ENCODE measurements around the gene SNX25.

The SNX25 gene

DNA sequence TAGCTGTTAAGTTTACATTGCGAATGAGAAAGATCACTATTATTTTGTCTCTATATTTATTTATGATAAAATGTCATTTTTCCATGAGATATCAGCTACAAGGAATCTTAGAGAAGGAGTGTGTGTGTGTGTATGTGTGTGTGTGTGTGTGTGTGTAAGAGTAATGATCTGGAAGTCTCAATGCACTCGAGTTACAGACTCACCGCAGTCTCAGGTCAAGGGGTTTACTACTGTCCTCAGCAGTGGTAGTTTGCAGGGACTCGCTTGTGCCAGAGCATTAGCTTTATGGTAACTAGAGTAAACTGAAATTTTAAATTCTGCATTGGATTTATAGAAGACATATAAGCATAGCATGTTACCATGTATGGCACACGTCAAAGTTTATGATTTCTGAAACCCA is 155.5 kb downstream of the SNX25 start:
- TF ChIP-seq FOXM1 (IDR thresholded peaks at IDR 0.05; ENCODE audit: borderline replicate concordance, low read depth) (no peak), ZBTB7A (IDR thresholded peaks at IDR 0.05; ENCODE audit: low read depth) (no peak), RAD21 (IDR thresholded peaks at IDR 0.05; ENCODE audit: low read depth) (no peak), CEBPB (IDR thresholded peaks at IDR 0.05) (no peak), YY1 (IDR thresholded peaks at IDR 0.05; ENCODE audit: low read depth) (no peak), CREB1 (IDR thresholded peaks at IDR 0.05; ENCODE audit: low read depth) (no peak), NFIC (IDR thresholded peaks at IDR 0.05) (no peak), TEAD4 (IDR thresholded peaks at IDR 0.05) (no peak), TCF12 (IDR thresholded peaks at IDR 0.05; ENCODE audit: low read depth) (no peak), EGR1 (IDR thresholded peaks at IDR 0.05) (no peak), TAF1 (IDR thresholded peaks at IDR 0.05; ENCODE audit: low read depth) (no peak)
- TF ChIP-seq, protein P1, sequence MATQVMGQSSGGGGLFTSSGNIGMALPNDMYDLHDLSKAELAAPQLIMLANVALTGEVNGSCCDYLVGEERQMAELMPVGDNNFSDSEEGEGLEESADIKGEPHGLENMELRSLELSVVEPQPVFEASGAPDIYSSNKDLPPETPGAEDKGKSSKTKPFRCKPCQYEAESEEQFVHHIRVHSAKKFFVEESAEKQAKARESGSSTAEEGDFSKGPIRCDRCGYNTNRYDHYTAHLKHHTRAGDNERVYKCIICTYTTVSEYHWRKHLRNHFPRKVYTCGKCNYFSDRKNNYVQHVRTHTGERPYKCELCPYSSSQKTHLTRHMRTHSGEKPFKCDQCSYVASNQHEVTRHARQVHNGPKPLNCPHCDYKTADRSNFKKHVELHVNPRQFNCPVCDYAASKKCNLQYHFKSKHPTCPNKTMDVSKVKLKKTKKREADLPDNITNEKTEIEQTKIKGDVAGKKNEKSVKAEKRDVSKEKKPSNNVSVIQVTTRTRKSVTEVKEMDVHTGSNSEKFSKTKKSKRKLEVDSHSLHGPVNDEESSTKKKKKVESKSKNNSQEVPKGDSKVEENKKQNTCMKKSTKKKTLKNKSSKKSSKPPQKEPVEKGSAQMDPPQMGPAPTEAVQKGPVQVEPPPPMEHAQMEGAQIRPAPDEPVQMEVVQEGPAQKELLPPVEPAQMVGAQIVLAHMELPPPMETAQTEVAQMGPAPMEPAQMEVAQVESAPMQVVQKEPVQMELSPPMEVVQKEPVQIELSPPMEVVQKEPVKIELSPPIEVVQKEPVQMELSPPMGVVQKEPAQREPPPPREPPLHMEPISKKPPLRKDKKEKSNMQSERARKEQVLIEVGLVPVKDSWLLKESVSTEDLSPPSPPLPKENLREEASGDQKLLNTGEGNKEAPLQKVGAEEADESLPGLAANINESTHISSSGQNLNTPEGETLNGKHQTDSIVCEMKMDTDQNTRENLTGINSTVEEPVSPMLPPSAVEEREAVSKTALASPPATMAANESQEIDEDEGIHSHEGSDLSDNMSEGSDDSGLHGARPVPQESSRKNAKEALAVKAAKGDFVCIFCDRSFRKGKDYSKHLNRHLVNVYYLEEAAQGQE (IDR thresholded peaks at IDR 0.05; ENCODE audit: low read depth): no peak
- TF ChIP-seq, protein P2, sequence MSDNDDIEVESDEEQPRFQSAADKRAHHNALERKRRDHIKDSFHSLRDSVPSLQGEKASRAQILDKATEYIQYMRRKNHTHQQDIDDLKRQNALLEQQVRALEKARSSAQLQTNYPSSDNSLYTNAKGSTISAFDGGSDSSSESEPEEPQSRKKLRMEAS (IDR thresholded peaks at IDR 0.05): no peak
- TF ChIP-seq, protein P3, sequence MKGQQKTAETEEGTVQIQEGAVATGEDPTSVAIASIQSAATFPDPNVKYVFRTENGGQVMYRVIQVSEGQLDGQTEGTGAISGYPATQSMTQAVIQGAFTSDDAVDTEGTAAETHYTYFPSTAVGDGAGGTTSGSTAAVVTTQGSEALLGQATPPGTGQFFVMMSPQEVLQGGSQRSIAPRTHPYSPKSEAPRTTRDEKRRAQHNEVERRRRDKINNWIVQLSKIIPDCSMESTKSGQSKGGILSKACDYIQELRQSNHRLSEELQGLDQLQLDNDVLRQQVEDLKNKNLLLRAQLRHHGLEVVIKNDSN (IDR thresholded peaks at IDR 0.05): no peak

DNA sequence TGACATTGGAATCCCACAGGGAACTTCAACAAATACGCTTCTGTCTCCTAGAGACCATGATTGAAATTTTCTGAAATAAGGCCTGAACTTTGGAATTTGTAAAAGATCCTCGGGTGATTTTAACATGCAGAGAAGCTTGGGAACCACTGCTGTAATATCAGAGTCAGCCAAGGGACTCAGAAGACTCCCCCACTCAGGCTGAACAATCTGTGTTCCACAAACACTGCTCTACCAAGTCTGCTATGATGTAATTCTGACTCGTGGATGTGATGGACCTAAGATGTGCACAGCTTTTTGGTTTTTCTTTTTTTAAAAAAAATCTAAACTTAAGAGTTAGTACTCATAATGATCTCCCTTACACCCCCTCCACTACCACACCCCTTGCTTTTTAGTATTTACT is 160.3 kb downstream of the SNX25 start:
- TF ChIP-seq CREB1 (IDR thresholded peaks at IDR 0.05; ENCODE audit: low read depth): no peak
- TF ChIP-seq EGR1 (IDR thresholded peaks at IDR 0.05): no peak
- TF ChIP-seq TAF1 (IDR thresholded peaks at IDR 0.05; ENCODE audit: low read depth): no peak
- TF ChIP-seq FOXM1 (IDR thresholded peaks at IDR 0.05; ENCODE audit: borderline replicate concordance, low read depth): no peak
- TF ChIP-seq, protein P2 (IDR thresholded peaks at IDR 0.05): no peak
- no peak for TF ChIP-seq TCF12 (IDR thresholded peaks at IDR 0.05; ENCODE audit: low read depth)
- TF ChIP-seq, protein P3 (IDR thresholded peaks at IDR 0.05): no peak
- no peak for TF ChIP-seq TEAD4 (IDR thresholded peaks at IDR 0.05)
- no peak for TF ChIP-seq NFIC (IDR thresholded peaks at IDR 0.05)
- no peak for TF ChIP-seq YY1 (IDR thresholded peaks at IDR 0.05; ENCODE audit: low read depth)

DNA sequence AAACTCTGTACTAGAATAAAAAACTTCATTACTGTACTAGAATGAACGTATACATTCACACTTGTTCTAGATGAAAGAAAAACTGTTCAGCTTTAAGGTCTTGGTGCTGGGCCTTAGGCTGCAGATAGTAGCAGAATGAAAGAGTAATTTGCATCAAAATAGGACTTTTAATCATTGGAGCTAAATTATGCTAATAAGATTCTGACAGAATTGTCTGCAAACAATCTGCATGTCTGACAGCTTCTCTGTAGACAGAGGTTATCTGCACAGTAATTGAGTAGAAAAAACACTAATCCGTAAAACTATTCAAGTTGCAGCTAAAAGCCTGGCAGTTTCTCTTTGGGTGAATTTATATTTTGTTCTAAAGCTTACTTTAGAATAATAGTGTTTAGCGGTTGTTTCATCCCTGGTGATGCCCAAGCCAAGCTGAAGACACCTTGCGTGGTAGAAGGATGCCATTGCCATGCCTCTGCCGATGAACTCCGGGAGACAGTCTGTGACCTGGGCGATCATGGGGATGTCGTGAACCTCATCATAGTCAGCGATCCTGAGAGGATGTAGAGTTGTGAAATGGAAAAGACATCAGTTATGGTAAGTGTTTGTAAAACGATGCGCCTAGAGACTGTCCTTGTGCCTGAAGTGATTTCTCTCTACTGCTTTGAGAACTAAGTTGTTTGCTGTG is 161.0 kb downstream of the SNX25 start:
- TF ChIP-seq TAF1 (IDR thresholded peaks at IDR 0.05; ENCODE audit: low read depth): no peak
- TF ChIP-seq YY1 (IDR thresholded peaks at IDR 0.05; ENCODE audit: low read depth): no peak

DNA sequence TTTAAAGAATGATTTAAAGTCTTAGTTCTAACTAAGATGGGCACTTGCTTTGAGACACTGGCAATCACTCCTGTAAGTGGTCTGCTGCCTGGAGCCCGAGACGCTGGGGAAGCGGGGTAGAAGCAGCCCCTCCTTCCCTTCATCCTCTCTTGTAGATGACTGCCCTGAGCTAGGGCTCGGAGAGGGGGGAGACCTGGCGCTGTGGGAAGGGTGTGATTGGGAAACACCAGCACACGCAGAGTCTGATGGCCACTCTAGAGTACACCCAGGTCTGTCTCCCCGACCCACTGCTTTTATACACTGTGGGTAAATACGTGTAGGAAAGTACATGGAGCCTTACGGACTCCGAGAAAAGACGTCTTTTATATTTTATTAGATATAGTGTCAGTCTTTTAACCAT is 162.3 kb downstream of the SNX25 start:
- TF ChIP-seq, protein P2 (IDR thresholded peaks at IDR 0.05): no peak
- TF ChIP-seq ZBTB7A (IDR thresholded peaks at IDR 0.05; ENCODE audit: low read depth) (no peak), FOXM1 (IDR thresholded peaks at IDR 0.05; ENCODE audit: borderline replicate concordance, low read depth) (no peak), TAF1 (IDR thresholded peaks at IDR 0.05; ENCODE audit: low read depth) (no peak), RAD21 (IDR thresholded peaks at IDR 0.05; ENCODE audit: low read depth) (no peak), EP300 (IDR thresholded peaks at IDR 0.05; ENCODE audit: borderline replicate concordance) (no peak), CREB1 (IDR thresholded peaks at IDR 0.05; ENCODE audit: low read depth) (no peak), CEBPB (IDR thresholded peaks at IDR 0.05) (no peak), TCF12 (IDR thresholded peaks at IDR 0.05; ENCODE audit: low read depth) (no peak), TEAD4 (IDR thresholded peaks at IDR 0.05) (no peak), EGR1 (IDR thresholded peaks at IDR 0.05) (no peak), NFIC (IDR thresholded peaks at IDR 0.05) (no peak), YY1 (IDR thresholded peaks at IDR 0.05; ENCODE audit: low read depth) (no peak)
- TF ChIP-seq, protein P1 (IDR thresholded peaks at IDR 0.05; ENCODE audit: low read depth): no peak
- TF ChIP-seq, protein P3 (IDR thresholded peaks at IDR 0.05): no peak

DNA sequence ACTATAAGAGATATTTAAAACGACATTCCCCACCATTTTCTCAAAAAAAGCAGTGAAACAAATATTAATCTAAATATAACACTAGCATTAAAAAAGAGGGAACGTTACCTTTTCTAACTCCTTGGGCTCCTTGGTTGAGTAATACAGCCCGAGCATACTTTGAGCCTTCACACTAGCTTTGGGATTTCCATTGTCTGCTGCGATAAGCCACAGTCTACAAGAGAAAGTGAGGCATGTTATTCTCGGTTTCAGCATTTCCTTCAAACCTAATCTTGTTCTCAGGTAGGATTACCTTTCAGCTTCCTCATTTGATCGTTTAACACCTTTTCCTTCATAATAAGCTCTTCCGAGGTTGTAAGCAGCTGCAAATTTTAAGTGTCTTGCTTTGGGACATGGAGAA is 164.6 kb downstream of the SNX25 start:
- TF ChIP-seq, protein P3 (IDR thresholded peaks at IDR 0.05): no peak
- TF ChIP-seq TCF12 (IDR thresholded peaks at IDR 0.05; ENCODE audit: low read depth) (no peak), ZBTB7A (IDR thresholded peaks at IDR 0.05; ENCODE audit: low read depth) (no peak), CEBPB (IDR thresholded peaks at IDR 0.05) (no peak), EGR1 (IDR thresholded peaks at IDR 0.05) (no peak), EP300 (IDR thresholded peaks at IDR 0.05; ENCODE audit: borderline replicate concordance) (no peak), YY1 (IDR thresholded peaks at IDR 0.05; ENCODE audit: low read depth) (no peak), RAD21 (IDR thresholded peaks at IDR 0.05; ENCODE audit: low read depth) (no peak), TAF1 (IDR thresholded peaks at IDR 0.05; ENCODE audit: low read depth) (no peak), FOXM1 (IDR thresholded peaks at IDR 0.05; ENCODE audit: borderline replicate concordance, low read depth) (no peak), TEAD4 (IDR thresholded peaks at IDR 0.05) (no peak), CREB1 (IDR thresholded peaks at IDR 0.05; ENCODE audit: low read depth) (no peak)
- TF ChIP-seq, protein P2 (IDR thresholded peaks at IDR 0.05): no peak
- TF ChIP-seq, protein P1 (IDR thresholded peaks at IDR 0.05; ENCODE audit: low read depth): no peak

Data from Ishikawa (cell line).